D721Med (cell line): ENCODE results near the gene DPP8.

Experiments
- DNase-seq: peaks from one replicate; pipeline ENCODE4 v3.0.0; 2011; ENCODE audit warnings: low spot score; ENCODE audit not compliant: insufficient read length
- FAIRE-seq: peaks from 2 replicates; lab custom pipeline; 2011; peaks lifted over from hg19 to GRCh38; lab: Jason Lieb, UNC
- TF ChIP-seq, protein P1 (sequence below): IDR thresholded peaks from 2 replicates; pipeline ENCODE4 v1.5.1; 2012; ENCODE audit warnings: mild to moderate bottlenecking, control low read depth; ENCODE audit not compliant: insufficient read depth; ENCODE audit errors: missing control alignments

DPP8 gene

DNA sequence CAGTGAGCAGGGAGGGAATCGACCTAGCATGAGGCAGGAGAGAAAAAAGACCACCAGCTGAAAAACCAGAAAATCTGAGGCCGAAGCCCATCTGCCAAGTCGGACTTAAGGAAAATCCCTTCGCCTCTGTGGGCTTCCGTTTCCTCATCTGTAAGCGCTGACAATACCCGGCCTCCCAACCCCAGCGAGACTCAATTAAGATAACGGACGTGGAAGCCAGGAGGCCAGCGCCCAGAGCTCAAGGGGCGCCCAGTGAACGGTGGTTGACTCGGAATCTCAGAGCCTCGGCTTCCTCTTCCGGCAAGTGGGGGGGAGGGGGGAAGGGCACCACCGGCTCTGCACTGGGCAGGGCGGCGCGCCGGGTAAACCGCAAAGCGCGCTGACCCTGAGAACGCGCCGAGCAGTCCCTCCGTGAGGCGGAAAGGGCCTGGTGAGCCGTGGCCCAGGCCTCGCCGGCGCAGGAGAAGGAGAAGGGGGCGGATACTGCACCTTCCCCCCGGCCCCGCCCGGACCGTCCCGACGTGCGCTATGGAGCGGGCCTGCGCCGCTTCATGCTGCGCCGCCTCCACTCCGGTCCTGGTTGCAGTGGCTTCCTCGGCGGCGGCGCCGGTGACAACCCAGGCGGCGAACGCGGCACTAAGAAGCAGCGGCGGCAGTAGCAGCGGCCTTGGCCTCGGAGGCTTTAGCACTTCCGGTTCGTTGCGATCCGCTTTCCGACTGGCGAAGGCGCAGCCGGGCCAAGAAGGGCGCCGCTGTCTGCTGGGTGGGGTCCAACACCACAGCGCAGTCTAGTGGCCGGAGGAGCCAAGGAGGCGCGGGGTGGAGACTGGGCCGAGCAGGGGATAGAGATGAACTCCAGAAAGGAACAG, at the start of gene DPP8:
DPP8 (minus strand) TSS at position 693 of the 869 bp plus-strand sequence. CDS start 5,136 bp downstream, outside the sequence.
- DNase-seq (peak; percentile 60), FAIRE-seq (no peak)
- TF ChIP-seq, protein P1, sequence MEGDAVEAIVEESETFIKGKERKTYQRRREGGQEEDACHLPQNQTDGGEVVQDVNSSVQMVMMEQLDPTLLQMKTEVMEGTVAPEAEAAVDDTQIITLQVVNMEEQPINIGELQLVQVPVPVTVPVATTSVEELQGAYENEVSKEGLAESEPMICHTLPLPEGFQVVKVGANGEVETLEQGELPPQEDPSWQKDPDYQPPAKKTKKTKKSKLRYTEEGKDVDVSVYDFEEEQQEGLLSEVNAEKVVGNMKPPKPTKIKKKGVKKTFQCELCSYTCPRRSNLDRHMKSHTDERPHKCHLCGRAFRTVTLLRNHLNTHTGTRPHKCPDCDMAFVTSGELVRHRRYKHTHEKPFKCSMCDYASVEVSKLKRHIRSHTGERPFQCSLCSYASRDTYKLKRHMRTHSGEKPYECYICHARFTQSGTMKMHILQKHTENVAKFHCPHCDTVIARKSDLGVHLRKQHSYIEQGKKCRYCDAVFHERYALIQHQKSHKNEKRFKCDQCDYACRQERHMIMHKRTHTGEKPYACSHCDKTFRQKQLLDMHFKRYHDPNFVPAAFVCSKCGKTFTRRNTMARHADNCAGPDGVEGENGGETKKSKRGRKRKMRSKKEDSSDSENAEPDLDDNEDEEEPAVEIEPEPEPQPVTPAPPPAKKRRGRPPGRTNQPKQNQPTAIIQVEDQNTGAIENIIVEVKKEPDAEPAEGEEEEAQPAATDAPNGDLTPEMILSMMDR, result peak; percentile 96

DNA sequence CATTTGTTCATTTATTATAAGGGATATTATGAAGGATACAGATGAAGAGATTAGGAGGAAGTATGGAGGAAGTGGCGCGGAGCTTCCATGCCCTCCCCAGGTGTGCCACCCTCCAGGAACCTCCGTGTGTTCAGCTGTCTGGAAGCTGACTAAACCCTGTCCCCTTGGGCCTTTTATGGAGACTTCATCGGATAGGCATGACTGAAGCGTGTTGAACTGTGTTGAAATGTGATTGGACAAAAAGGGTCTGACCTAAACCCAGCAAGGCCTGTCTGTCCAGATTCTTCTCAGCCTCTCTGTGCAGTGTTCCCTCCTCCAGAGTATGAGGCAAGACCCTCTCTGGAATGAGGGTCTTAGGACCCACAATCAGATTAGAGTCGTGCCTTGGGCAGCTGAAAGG, 44.4 kb upstream of the DPP8 start:
- DNase-seq (no peak), FAIRE-seq (no peak)
- TF ChIP-seq, protein P1, result no peak

DNA sequence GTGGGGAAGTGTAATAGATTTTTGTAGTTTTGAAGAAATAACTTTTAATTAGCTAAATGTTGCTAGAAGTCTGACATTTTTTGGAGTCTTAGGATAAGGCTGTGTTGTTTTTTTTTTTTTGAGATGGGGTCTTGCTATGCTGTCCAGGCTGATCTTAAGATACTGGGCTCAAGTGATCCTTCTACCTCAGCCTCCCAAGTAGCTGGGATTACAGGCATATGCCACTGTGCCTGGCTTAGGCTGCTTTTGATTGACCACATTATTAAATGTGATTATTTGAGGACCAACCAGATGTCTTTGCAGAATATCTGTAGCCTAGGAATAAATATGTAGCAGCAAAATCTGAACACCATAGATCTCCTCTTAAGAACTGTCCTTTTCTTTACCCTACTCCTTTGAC, 42.5 kb upstream of the DPP8 start:
- DNase-seq, result no peak
- FAIRE-seq, result no peak
- TF ChIP-seq, protein P1, result no peak

DNA sequence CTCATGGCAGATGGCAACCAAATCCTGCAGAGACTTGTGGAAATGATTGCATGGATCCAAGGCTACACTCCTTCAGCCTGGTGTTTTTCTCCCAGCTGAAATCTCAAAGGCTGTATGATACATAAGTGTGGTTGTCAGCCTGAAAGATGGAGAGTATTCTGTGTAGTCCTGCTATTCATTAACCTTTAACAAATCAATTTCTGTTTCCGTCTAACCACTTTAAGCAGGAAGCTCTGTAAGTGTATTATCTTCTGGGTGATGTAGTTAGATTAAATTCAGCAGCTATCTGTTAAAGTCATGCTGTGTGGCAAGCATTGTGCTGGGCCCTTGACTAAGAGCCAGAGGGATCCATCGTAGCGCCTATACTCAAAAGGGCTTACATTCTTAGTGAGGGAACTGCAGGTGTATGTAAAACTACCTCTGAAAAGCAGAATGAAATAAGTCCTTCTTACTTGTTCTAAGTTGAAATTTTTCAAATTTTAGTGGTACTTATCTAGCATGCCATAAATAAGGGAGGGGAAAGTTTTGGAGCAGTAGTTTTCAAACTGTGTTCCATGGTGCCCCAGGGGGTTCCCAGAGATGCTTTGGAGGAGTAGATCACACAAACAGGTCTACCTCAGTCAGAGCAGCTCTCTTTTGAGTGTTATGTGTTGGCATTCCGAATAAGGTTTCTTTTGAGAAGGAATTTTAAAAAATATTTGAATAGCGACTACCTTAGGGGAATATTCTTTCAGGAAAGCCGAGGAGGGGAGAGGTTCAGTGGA, 41.7 kb upstream of the DPP8 start:
- FAIRE-seq, result no peak
- TF ChIP-seq, protein P1, result no peak

DNA sequence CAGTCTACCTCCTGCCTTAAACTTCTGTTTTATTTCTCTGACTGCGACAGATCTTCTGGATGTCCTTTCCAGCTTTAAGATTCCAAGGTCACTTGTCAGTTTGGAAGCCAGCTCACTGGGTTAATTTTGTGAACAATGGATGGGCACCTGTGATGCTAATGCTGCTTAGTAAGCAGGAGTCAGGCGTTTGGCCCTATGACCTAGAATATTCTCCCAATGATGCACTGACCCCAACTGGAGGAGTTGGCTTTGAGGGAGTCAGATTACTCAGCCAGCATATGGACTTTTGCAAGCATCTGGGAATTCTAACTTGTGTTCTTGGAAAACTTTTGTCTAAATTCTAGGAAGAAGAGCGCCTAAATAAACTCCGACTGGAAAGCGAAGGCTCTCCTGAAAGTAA, 40.8 kb upstream of the DPP8 start:
- DNase-seq, result no peak
- FAIRE-seq, result no peak
- TF ChIP-seq, protein P1, result no peak

More for the DNA sequence above, 41.7 kb upstream of the DPP8 start:
- DNase-seq, result no peak

DNA sequence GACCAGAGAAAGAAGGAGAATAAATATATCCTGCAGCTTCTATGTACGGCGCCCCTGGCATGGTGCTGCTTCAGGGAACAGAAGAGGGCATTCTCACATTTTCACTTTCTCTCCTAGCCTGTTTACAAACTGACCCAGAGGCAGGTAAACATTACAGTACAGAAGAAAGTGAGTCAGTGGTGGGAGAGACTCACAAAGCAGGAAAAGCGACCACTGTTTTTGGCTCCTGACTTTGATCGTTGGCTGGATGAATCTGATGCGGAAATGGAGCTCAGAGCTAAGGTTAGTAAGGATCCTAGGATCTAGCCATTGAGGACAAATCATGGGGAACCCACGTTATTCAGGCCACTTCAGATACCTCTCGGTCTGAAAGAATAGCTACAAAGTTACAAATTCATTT, 39.1 kb upstream of the DPP8 start:
- TF ChIP-seq, protein P1, result no peak
- FAIRE-seq, result no peak

More for the DNA sequence above, 39.1 kb upstream of the DPP8 start:
- no peak for DNase-seq
